ENCODE data around the gene DCT. TPM values are rescaled to one million over a fixed set of nuclear protein-coding genes. Genes with fewer than 3 reads are reported as not detected.

The DCT gene
- total RNA-seq, 1 donor from 2014 or later = 0.18 TPM

- no peaks in the 10 kb centered on the region for H3K9me3 ChIP-seq
- intact Hi-C loops (cut with DNase I) = no loop called here
- ATAC-seq = no peak
- no peaks in the 10 kb centered on the region for H3K27me3 ChIP-seq (ENCODE audit: low read depth)
- no peaks in the 10 kb centered on the region for H3K36me3 ChIP-seq
- H3K4me3 ChIP-seq = no peak overlapping the region
- TF ChIP-seq CTCF (IDR thresholded peaks at IDR 0.05) = no peak
- H3K4me1 ChIP-seq = no peaks in the 10 kb centered on the region
- H3K27ac ChIP-seq = no peak overlapping the region
- DNase-seq = no peak
Observed at GRCh38 chr13:94495806-94496205, 16.3 kb upstream of the DCT start.

GRCh38 chr13:94494026-94494425 is 14.5 kb upstream of the DCT start:
- no peak for DNase-seq
- no peak for TF ChIP-seq CTCF (IDR thresholded peaks at IDR 0.05)
- Histone ChIP-seq H3K4me3 (no peak overlapping the region), H3K36me3 (no peaks in the 10 kb centered on the region), H3K27me3 (ENCODE audit: low read depth) (no peaks in the 10 kb centered on the region), H3K4me1 (no peaks in the 10 kb centered on the region), H3K9me3 (no peaks in the 10 kb centered on the region), H3K27ac (no peak overlapping the region)
- ATAC-seq = no peak
- intact Hi-C loops (cut with DNase I) = no loop called here

- H3K36me3 ChIP-seq = no peaks in the 10 kb centered on the region
- ATAC-seq = no peak
- H3K27ac ChIP-seq = no peak overlapping the region
- H3K4me1 ChIP-seq = no peaks in the 10 kb centered on the region
- no peak for DNase-seq
- intact Hi-C loops (cut with DNase I) = no loop called here
- TF ChIP-seq CTCF (IDR thresholded peaks at IDR 0.05) = no peak
- H3K27me3 ChIP-seq (ENCODE audit: low read depth) = no peaks in the 10 kb centered on the region
- H3K9me3 ChIP-seq = no peaks in the 10 kb centered on the region
- no peak overlapping the region for H3K4me3 ChIP-seq
Observed at GRCh38 chr13:94487043-94487442, 7.6 kb upstream of the DCT start.

- Histone ChIP-seq H3K4me1 (no peaks in the 10 kb centered on the region), H3K9me3 (no peaks in the 10 kb centered on the region), H3K27me3 (ENCODE audit: low read depth) (no peaks in the 10 kb centered on the region), H3K4me3 (no peak overlapping the region), H3K36me3 (no peaks in the 10 kb centered on the region), H3K27ac (no peak overlapping the region)
- DNase-seq (no peak), ATAC-seq (no peak)
- intact Hi-C loops (cut with DNase I) = no loop called here
- no peak for TF ChIP-seq CTCF (IDR thresholded peaks at IDR 0.05)
Observed at GRCh38 chr13:94483970-94484369, 4.5 kb upstream of the DCT start.

- DNase-seq = no peak
- no peaks in the 10 kb centered on the region for H3K27me3 ChIP-seq (ENCODE audit: low read depth)
- no peak for TF ChIP-seq CTCF (IDR thresholded peaks at IDR 0.05)
- no peaks in the 10 kb centered on the region for H3K36me3 ChIP-seq
- H3K9me3 ChIP-seq = no peaks in the 10 kb centered on the region
- intact Hi-C loops (cut with DNase I) = no loop called here
- no peak for ATAC-seq
- H3K27ac ChIP-seq = no peak overlapping the region
- H3K4me1 ChIP-seq = no peaks in the 10 kb centered on the region
- no peak overlapping the region for H3K4me3 ChIP-seq
Observed at GRCh38 chr13:94481941-94482340, 2.5 kb upstream of the DCT start.

GRCh38 chr13:94480672-94481145 is 1.2 kb upstream of the DCT start:
- H3K27ac ChIP-seq = no peak overlapping the region
- TF ChIP-seq CTCF (IDR thresholded peaks at IDR 0.05) = no peak

More at GRCh38 chr13:94480672-94481145, 1.2 kb upstream of the DCT start:
- ATAC-seq (no peak), DNase-seq (no peak)
- intact Hi-C loops (cut with DNase I) = no loop called here
- Histone ChIP-seq H3K4me1 (no peaks in the 10 kb centered on the region), H3K4me3 (no peak overlapping the region), H3K36me3 (no peaks in the 10 kb centered on the region), H3K27me3 (ENCODE audit: low read depth) (no peaks in the 10 kb centered on the region), H3K9me3 (no peaks in the 10 kb centered on the region)

Measured in lower lobe of right lung (tissue), 2 donors.